CD4-positive, alpha-beta T cell treated with Interleukin-4 for 4 hours (primary cell): ENCODE measurements around the gene GTF2IRD1.
A peak's percentile ranks its signal among the peaks of the same experiment; 100 is the strongest.
"Not testable (repeated sequence)": the region's sequence is repeated elsewhere in the genome, so short reads cannot be mapped to it uniquely, and the experiment has no call there.

Source experiments
- DNase-seq: peaks from one replicate; pipeline ENCODE4 v3.0.0-alpha.2; 2020

The GTF2IRD1 gene

DNA sequence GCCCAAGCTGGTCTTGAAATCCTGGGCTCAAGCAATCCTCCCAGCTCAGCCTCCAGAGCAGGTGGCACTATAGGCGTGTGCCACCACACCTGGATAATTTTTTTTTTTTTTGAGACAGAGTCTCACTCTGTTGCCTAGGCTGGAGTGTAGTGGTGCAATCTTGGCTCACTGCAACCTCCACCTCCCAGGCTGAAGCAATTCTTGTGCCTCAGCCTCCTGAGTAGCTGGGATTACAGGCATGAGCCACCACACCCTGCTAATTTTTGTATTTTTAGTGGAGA lies 16.5 kb upstream of the GTF2IRD1 start:
- DNase-seq, result not testable (repeated sequence)

DNA sequence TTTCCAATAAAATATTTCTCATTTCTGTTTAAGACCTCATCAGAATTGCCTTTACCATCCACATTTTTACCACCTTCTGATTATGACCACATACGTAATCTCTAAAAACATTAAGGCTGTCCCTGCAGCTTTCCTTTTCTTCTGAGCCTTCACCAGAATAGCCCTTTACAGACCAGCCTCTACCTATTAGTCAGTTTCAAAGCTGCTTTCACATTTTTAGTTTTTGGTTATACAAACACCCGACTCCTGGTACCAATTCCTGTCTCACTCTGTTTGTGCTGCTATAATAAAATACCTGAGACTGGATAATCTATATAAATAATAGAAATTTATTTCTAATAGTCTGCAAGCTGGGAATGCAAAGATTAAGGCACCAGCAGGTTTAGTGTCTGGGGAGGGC lies 15.4 kb upstream of the GTF2IRD1 start:
- no peak for DNase-seq

DNA sequence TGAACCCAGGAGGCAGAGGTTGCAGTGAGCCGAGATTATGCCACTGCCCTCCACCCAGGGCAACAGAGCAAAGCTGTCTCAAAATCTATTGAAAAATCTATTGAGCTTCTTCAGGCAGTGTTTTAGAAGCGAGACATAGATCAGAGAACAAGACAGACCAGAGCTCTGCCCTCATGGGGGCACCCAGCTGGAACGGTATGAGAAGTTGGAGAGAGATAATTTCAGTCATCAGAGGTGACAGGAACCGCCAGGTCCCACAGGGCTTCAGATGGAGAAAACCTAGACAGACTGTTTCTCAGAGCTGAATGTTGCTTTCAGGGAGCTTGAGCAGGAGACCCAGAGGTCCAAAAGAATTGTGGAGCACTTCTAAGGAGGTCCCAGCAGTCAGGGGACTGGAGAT lies 14.2 kb upstream of the GTF2IRD1 start:
- no peak for DNase-seq

GRCh38 chr7:74440143-74440542 lies 13.6 kb upstream of the GTF2IRD1 start:
- not testable (repeated sequence) for DNase-seq

GRCh38 chr7:74441801-74442200 lies 11.9 kb upstream of the GTF2IRD1 start:
- DNase-seq, result no peak

GRCh38 chr7:74443543-74444247 lies 10.0 kb upstream of the GTF2IRD1 start:
- DNase-seq, result no peak

GRCh38 chr7:74449144-74449543 lies 4.6 kb upstream of the GTF2IRD1 start:
- DNase-seq, result no peak

GRCh38 chr7:74449809-74450397 lies 3.8 kb upstream of the GTF2IRD1 start:
- peak; percentile 67 for DNase-seq

GRCh38 chr7:74452748-74453321 lies 871 bp upstream of the GTF2IRD1 start:
- DNase-seq, result no peak

DNA sequence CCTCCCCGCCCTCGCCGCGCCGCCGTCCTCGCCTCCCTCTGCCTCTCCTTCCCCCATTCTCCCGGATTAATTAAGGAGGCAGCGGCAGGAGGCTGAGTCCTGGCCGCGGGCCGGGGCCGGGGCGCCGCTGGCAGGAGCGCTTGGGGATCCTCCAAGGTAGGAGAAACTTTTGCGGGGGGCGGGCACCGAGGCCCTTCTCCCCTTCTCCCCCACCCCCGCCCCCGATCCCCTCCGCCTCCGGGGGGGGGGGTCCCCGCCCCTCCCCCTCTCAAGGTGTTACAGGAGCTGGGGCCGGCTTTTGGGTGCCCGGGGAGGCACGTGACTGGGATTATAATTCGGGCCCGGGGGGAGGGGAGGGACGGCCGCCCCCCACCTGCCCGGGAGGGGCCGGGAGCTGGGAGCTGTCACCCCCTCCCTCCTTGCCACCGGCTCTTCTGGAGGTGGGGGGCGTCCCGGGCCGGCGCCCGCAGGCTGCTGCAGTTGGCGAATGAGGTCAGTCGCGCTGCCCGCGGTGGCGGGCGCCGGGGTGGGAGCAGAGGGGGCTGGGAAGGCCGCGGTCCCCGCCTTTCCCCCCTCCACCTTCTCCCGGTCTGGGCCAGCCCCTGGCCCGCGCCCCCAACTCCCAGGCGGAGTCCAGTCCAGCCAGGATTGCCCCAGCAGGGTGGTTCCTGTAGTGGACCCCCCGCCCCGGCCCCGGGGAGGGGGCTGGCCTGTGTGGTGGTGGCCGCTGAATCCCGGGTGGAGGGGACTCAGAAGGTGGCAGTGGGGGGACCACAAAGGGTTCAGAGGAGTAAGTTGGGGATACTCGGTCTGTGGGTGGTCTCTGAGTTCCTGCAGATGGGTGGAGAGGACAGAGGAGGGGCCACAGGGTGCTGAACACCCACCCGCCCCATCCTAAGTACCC lies 567 bp downstream of the GTF2IRD1 start:
- DNase-seq, result no peak

- no peak for DNase-seq
Observed at GRCh38 chr7:74454925-74455288, 1.2 kb downstream of the GTF2IRD1 start.

- DNase-seq, result no peak
Observed at GRCh38 chr7:74455291-74455804, 1.6 kb downstream of the GTF2IRD1 start.

DNA sequence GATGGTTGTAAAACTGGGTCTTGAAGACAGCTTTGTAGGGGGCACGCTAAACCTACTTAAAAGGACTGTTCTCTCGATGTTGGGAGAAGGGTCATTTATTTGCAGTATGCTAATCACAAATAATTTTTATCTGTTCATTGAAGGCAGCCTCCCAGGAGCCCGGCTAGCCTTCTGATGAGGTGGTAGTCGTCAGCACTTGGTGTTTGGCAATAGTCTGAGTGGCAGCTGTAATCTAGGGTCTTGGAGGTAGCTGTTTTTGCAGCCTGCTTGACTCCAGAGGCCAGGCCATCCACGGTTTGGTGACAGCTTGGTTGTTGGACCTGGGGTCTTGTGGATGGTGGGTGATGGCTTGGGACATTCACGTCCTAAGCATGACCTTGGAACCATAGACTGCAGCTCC lies 2.2 kb downstream of the GTF2IRD1 start:
- DNase-seq, result no peak

DNA sequence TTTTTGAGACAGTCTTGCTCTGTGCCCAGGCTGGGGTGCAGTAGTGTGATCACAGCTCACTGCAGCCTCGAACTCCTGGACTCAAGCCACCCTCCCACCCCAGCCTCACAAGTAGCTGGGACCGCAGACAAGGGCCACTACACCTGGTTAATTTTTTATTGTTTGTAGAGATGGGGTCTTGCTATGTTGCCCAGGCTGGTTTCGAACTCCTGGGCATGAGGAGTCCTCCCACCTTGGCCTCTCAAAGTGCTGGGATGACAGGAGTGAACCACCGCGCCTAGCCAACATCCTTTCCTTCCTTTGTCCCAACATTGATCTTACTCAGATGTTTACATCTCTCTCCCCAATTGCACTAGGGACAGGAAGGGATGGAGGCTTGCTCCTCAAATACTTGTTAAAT lies 3.3 kb downstream of the GTF2IRD1 start:
- DNase-seq, result no peak

DNA sequence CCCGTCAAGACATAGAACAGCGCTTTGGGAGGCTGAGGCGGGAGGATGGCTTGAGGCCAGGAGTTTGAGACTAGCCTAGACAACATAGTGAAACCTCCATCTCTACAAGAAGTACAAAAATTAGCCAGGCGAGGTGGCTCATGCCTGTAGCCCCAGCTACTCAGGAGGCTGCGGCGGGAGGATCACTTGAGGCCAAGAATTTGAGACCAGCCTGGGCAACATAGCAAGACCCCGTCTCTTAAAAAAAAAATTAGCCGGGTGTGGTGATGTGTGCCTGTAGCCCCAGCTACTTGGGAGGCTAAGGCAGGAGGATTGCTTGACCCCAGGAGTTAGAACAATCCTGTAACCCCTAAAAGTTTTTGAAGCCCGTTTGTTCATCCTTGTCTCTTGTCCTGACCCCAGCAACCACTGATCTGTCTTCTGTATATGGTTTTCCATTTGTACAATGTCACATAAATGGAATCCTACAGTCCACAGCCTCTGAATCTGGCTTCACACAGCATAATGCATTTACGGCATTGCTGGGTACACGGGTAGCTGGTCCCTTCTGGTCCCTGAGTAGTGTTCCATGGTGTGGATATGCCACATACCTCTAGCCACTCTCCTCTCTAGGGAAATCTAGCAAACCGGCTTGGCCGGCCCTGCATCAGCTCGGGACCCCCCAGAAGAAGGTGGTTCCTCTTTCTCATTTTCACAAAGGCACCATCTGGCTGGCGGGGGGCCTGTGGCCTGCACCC lies 8.4 kb downstream of the GTF2IRD1 start:
- no peak for DNase-seq

- no peak for DNase-seq
Observed at GRCh38 chr7:74462707-74463100, 9.0 kb downstream of the GTF2IRD1 start.

- no peak for DNase-seq
Observed at GRCh38 chr7:74464931-74465886, 11.5 kb downstream of the GTF2IRD1 start.

GRCh38 chr7:74466196-74466813 lies 12.6 kb downstream of the GTF2IRD1 start:
- DNase-seq, result no peak

DNA sequence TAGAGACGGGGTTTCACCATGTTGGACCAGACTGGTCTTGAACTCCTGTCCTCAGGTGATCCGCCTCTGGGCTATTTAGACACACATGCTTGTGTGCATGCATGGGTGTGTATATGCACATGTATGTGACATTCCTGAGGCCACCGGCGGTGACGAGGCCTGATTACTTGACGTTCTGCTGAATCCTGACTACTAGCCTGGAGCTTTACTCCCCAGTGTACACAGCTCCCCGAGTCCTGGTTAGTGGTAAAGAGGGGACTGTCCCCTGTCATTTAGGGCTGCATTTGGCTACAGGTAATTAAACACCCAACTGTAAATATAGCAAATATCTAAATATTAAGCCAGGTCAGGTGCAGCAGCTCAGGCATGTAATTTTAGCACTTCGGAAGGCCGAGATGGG lies 14.2 kb downstream of the GTF2IRD1 start:
- no peak for DNase-seq

DNA sequence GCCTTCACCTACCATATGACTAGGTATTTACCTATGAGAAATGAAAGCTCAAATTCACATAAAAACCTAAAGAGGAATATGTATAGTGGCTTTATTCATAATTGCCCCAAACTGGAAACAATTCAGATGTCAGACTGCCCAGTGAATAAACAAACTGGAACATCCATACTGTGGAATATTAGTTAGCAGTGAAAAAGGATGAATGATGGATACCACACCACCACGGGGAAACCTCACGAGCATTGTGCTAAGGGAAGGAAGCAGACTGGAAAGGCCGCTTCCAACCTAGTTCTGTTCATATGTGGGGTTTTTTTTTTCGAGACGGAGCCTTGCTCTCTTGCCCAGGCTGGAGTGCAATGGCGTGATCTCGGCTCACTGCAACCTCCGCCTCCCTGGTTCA lies 16.8 kb downstream of the GTF2IRD1 start:
- DNase-seq, result no peak

DNA sequence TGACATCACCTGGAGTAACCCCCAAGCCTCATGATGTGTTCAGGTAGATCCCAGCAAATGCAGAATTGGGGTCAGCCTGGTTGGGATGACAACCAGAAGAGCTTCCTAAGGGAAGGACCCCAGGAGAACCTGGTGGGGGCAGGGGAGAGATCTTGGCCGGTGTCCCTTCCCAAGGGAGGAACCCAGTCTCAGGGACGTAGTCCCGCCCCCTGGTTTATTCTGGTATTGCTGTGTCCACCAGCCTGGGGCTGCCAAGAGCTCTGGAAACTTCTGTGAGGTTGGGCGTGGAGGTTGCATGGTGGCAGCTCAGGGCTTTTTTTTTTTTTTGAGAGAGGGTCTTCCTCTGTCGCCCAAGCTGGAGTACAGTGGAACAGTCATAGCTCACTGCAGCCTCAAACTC lies 19.4 kb downstream of the GTF2IRD1 start:
- no peak for DNase-seq
